ENCODE measurements around the gene CIB2. TPM values are rescaled to one million over a fixed set of nuclear protein-coding genes. Genes with fewer than 3 reads are reported as not detected.

The CIB2 gene
- polyA plus RNA-seq, 1 of the 3 experiments (the other 2 are of a cell fraction), result 39.6 TPM

- CTCF ChIA-PET, result interaction anchor here (0.6 to 4.2 kb wide), 3 partner anchors 11 to 92 kb away, joined by 3 to 26 read pairs (median 3); no protein-coding TSS in a partner anchor
- POLR2A ChIA-PET, result no interaction called here
- Histone ChIP-seq H3K36me3 (replicated peaks in 1 of 2; ENCODE audit: control insufficient read depth in 1 of 2, insufficient read depth in 2 of 2, low read length in 1 of 2) (no peaks in the 10 kb centered on the region), H3K27me3 (ENCODE audit: insufficient read depth) (no peaks in the 10 kb centered on the region), H3K9me2 (no peaks in the 10 kb centered on the region), H3K9ac (no peak overlapping the region), H3K4me2 (no peak overlapping the region), H4K20me1 (ENCODE audit: insufficient read depth) (no peaks in the 10 kb centered on the region), H3K79me2 (ENCODE audit: insufficient read depth) (no peaks in the 10 kb centered on the region), H2AFZ (ENCODE audit: low read depth) (no peak overlapping the region), H3K4me1 (ENCODE audit: control insufficient read depth in 1 of 2, insufficient read depth in 2 of 2, low read depth in 1 of 2, low read length in 1 of 2) (peaks cover 0 to 17% of the 10 kb centered on the region in 2 experiments; a peak in 2 of 4 replicates), H3K27ac (ENCODE audit: low read depth in 2 of 2, low read length in 1 of 2) (no peak overlapping the region), H3K9me3 (no peaks in the 10 kb centered on the region), H3K4me3 (ENCODE audit: low read depth in 2 of 2, low read length in 1 of 2) (no peak overlapping the region), H3F3A (replicated peaks; ENCODE audit: insufficient read depth) (no peaks in the 10 kb centered on the region)
- DNase-seq, result no peak
- TF ChIP-seq CTCF (IDR thresholded peaks at IDR 0.05), result no peak
- TF ChIP-seq MAX (IDR thresholded peaks at IDR 0.05; ENCODE audit: low read depth), result no peak
- whole genome bisulfite sequencing (ENCODE audit: low lambda C conversion rate), result 90% methylated on average over 8 of the region's 9 CpGs
Observed at GRCh38 chr15:78097667-78098066, 33.6 kb downstream of the CIB2 start.

- H2AFZ ChIP-seq (ENCODE audit: low read depth), result no peak overlapping the region
- ChIA-PET POLR2A (interaction anchor here (1.7 kb wide), 1 partner anchor 11 kb away, joined by 3 read pairs; no protein-coding TSS in a partner anchor), CTCF (interaction anchor here (0.9 to 2.2 kb wide), 7 partner anchors 11 to 134 kb away, joined by 3 to 13 read pairs (median 6); no protein-coding TSS in a partner anchor)
- H3K9me2 ChIP-seq, result no peaks in the 10 kb centered on the region
- H3K9ac ChIP-seq, result no peak overlapping the region
- no peaks in the 10 kb centered on the region for H3K9me3 ChIP-seq
- H3K27ac ChIP-seq (ENCODE audit: low read depth in 2 of 2, low read length in 1 of 2), result peak overlapping the region in 1 of 2 experiments; percentile 54; a peak in 3 of 4 replicates
- no peaks in the 10 kb centered on the region for H3K36me3 ChIP-seq (replicated peaks in 1 of 2; ENCODE audit: control insufficient read depth in 1 of 2, insufficient read depth in 2 of 2, low read length in 1 of 2)
- no peaks in the 10 kb centered on the region for H4K20me1 ChIP-seq (ENCODE audit: insufficient read depth)
- DNase-seq, result no peak
- H3F3A ChIP-seq (replicated peaks; ENCODE audit: insufficient read depth), result no peaks in the 10 kb centered on the region
- H3K4me3 ChIP-seq (ENCODE audit: low read depth in 2 of 2, low read length in 1 of 2), result no peak overlapping the region
- no peaks in the 10 kb centered on the region for H3K27me3 ChIP-seq (ENCODE audit: insufficient read depth)
- 18% methylated on average over 5 of the region's 5 CpGs for WGBS (ENCODE audit: low lambda C conversion rate)
- no peaks in the 10 kb centered on the region for H3K79me2 ChIP-seq (ENCODE audit: insufficient read depth)
- H3K4me1 ChIP-seq (ENCODE audit: control insufficient read depth in 1 of 2, insufficient read depth in 2 of 2, low read depth in 1 of 2, low read length in 1 of 2), result peaks cover 0 to 24% of the 10 kb centered on the region in 2 experiments; a peak in 2 of 4 replicates
- H3K4me2 ChIP-seq, result peak overlapping the region; percentile 53; the same call in 1 of the 2 replicates
- TF ChIP-seq POLR2AphosphoS5 (IDR thresholded peaks at IDR 0.05; ENCODE audit: low read depth, low read length) (peak; percentile 98), MEF2A (IDR thresholded peaks at IDR 0.05; ENCODE audit: borderline replicate concordance, low read depth) (no peak), FOSL2 (IDR thresholded peaks at IDR 0.05; ENCODE audit: borderline replicate concordance, low read depth) (peak; percentile 60; the same call in 1 of the 2 replicates), CTCF (IDR thresholded peaks at IDR 0.05) (no peak), SMC3 (IDR thresholded peaks at IDR 0.05; ENCODE audit: low read depth, low read length) (no peak), FOXJ3 (CRISPR knock-in tag; IDR thresholded peaks at IDR 0.05) (no peak), NRF1 (IDR thresholded peaks at IDR 0.05; ENCODE audit: low read depth, low read length) (no peak), MAX (IDR thresholded peaks at IDR 0.05; ENCODE audit: low read depth) (no peak), RCOR1 (IDR thresholded peaks at IDR 0.05; ENCODE audit: low read length) (peak; percentile 68), MXI1 (IDR thresholded peaks at IDR 0.05; ENCODE audit: low read depth, low read length) (no peak), JUND (IDR thresholded peaks at IDR 0.05) (peak; percentile 89), YY1 (IDR thresholded peaks at IDR 0.05; ENCODE audit: low read depth) (no peak), RFX5 (IDR thresholded peaks at IDR 0.05; ENCODE audit: low read length) (no peak)
- TF ChIP-seq, protein P1, sequence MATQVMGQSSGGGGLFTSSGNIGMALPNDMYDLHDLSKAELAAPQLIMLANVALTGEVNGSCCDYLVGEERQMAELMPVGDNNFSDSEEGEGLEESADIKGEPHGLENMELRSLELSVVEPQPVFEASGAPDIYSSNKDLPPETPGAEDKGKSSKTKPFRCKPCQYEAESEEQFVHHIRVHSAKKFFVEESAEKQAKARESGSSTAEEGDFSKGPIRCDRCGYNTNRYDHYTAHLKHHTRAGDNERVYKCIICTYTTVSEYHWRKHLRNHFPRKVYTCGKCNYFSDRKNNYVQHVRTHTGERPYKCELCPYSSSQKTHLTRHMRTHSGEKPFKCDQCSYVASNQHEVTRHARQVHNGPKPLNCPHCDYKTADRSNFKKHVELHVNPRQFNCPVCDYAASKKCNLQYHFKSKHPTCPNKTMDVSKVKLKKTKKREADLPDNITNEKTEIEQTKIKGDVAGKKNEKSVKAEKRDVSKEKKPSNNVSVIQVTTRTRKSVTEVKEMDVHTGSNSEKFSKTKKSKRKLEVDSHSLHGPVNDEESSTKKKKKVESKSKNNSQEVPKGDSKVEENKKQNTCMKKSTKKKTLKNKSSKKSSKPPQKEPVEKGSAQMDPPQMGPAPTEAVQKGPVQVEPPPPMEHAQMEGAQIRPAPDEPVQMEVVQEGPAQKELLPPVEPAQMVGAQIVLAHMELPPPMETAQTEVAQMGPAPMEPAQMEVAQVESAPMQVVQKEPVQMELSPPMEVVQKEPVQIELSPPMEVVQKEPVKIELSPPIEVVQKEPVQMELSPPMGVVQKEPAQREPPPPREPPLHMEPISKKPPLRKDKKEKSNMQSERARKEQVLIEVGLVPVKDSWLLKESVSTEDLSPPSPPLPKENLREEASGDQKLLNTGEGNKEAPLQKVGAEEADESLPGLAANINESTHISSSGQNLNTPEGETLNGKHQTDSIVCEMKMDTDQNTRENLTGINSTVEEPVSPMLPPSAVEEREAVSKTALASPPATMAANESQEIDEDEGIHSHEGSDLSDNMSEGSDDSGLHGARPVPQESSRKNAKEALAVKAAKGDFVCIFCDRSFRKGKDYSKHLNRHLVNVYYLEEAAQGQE (IDR thresholded peaks at IDR 0.05; ENCODE audit: low read depth, low read length), result peak; percentile 52; the same call in 1 of the 2 replicates
- TF ChIP-seq, protein P2, sequence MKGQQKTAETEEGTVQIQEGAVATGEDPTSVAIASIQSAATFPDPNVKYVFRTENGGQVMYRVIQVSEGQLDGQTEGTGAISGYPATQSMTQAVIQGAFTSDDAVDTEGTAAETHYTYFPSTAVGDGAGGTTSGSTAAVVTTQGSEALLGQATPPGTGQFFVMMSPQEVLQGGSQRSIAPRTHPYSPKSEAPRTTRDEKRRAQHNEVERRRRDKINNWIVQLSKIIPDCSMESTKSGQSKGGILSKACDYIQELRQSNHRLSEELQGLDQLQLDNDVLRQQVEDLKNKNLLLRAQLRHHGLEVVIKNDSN (IDR thresholded peaks at IDR 0.05; ENCODE audit: borderline replicate concordance, low read depth), result no peak
Observed at GRCh38 chr15:78093242-78094020, 37.8 kb downstream of the CIB2 start.
